Gastrocnemius medialis (tissue), 4 donors: ENCODE measurements around the gene ACP2.

Source experiments
- POLR2A ChIP-seq, 2 donors: fragments of 450-650 bp; IDR thresholded peaks; one replicate each; pipeline ENCODE4 v1.6.1; 2017; ENCODE audit warnings: antibody characterized with exemption in 2 of 2, mild to moderate bottlenecking in 2 of 2, moderate library complexity in 2 of 2
- TF ChIP-seq, protein P1 (sequence below), 5 experiments: fragments of 450-650 bp in 3 of 5; fragments of 200-600 bp in 2 of 5; sonication (generic) in 2 of 5; IDR thresholded peaks in 4 of 5; conservative IDR thresholded peaks in 1 of 5; 1 replicate in 4 of 5; 2 replicates in 1 of 5; pipeline ENCODE4 v1.5.1; 2016 to 2019; ENCODE audit warnings: antibody characterized with exemption in 5 of 5, mild to moderate bottlenecking in 3 of 5, moderate library complexity in 3 of 5

GRCh38 chr11:47257517-47258316, 9.1 kb upstream of the ACP2 start, which contains the start of gene NR1H3:
- TF ChIP-seq, protein P1, sequence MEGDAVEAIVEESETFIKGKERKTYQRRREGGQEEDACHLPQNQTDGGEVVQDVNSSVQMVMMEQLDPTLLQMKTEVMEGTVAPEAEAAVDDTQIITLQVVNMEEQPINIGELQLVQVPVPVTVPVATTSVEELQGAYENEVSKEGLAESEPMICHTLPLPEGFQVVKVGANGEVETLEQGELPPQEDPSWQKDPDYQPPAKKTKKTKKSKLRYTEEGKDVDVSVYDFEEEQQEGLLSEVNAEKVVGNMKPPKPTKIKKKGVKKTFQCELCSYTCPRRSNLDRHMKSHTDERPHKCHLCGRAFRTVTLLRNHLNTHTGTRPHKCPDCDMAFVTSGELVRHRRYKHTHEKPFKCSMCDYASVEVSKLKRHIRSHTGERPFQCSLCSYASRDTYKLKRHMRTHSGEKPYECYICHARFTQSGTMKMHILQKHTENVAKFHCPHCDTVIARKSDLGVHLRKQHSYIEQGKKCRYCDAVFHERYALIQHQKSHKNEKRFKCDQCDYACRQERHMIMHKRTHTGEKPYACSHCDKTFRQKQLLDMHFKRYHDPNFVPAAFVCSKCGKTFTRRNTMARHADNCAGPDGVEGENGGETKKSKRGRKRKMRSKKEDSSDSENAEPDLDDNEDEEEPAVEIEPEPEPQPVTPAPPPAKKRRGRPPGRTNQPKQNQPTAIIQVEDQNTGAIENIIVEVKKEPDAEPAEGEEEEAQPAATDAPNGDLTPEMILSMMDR (IDR thresholded peaks at IDR 0.05 in 4 of 5, conservative IDR thresholded peaks at IDR 0.05 in 1 of 5) = peak; percentile 19 to 64 (median 60)
- TF ChIP-seq POLR2A (IDR thresholded peaks at IDR 0.05) = no peak
